Activated CD8-positive, alpha-beta memory T cell treated with anti-CD3 and anti-CD28 coated beads for 36 hours (primary cell): ENCODE measurements around the gene SETBP1. TPM values are rescaled to one million over a fixed set of nuclear protein-coding genes. Genes with fewer than 3 reads are reported as not detected.

Experiments used
- CTCF ChIA-PET: fragments of 350-600 bp; sonication (Branson Sonifier 250); formaldehyde crosslinking; loops from one replicate; lab custom pipeline; 2021; ENCODE audit warnings: antibody characterized with exemption; lab: Charles Lee
- POLR2A ChIA-PET: fragments of 350-600 bp; sonication (Branson Sonifier 250); formaldehyde crosslinking; loops from one replicate; lab custom pipeline; 2021; ENCODE audit warnings: antibody characterized with exemption; lab: Charles Lee
- total RNA-seq, 2 experiments: library from RNA; stranded (reverse); gene quantifications; one replicate each; pipeline ENCODE4 v1.2.3, GENCODE V29; 2021

The SETBP1 gene
- total RNA-seq, 2 experiments from 2014 or later = 17.3 to 18.4 TPM

DNA sequence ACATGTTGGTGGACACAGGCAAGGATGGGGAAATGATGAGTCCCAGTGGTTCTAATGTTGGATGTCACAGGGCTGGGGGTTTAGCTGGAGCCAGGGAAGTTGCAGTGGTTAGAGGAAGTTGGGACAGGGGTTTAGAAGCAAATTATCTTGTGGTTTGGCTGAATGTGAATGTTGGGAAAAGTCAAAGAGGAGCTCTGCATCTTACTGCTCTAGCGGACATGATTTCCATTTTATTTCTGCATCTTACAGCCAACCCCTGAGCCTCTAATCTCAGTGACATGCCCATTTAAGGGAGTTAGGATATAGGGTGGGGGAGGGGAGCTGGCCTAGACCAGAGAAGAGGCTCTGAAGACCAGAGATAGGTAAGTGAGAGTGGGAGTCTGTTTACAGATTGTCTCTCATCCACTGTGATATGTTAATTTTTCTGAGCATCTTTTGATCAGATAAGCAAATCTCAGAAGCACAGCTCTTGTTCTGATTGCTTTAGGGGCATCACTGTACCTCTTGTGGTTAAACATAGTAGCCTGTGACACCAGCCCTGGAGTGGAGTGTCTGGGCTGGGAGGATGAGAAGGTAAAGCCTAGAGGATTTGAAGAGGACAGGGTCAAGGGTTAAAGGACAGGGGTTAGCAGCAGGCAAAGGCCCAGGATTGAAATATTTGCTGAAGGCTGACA lies 43.6 kb downstream of the SETBP1 start:
- CTCF ChIA-PET = no interaction called here
- POLR2A ChIA-PET = interaction anchor here (1.1 to 3.0 kb wide), 3 partner anchors 17 to 168 kb away, joined by 4 to 9 read pairs (median 6); no protein-coding TSS in a partner anchor

DNA sequence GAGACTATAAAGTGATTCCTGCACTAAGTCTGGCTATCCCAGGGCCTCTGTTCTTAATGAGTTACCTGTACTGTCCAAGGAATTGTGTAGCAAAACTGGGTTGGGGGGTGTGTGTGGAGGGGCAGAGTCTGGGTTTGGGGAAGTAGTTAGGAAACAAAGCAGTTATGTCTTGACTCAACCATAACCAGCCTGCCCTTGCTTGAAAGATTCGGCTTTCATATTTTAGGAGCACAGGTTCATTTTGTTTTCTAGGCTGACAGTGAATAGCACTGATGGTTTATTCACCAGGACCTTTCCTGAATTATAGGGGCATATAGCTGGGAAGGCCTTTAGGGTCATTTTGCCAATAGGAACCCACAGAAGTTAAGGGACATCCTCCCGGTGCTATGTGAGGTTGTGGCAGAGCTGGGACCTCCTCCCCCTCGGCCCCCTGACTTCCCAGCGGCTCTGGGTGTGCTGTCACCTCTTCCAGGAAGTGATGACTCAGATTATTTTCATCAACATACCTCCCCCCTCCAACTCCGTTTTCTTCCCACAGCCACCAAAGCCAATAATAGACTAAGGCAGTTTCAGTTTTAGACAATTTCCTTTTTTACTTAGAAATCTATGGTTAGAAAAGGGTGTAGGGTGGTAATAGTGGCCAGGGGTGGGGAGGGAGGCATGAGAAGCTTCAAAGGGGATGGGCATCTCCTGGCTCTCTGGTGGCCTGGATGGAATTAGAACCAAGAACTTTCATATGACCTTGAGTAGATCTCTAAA lies 44.8 kb downstream of the SETBP1 start:
- POLR2A ChIA-PET = interaction anchor here (1.1 to 3.0 kb wide), 6 partner anchors 9 to 167 kb away, joined by 5 to 9 read pairs (median 8); partner anchors contain the start of gene SETBP1
- CTCF ChIA-PET = interaction anchor here (0.7 to 1.3 kb wide), 6 partner anchors 9 to 167 kb away, joined by 3 to 5 read pairs (median 4); partner anchors contain the start of gene SETBP1

DNA sequence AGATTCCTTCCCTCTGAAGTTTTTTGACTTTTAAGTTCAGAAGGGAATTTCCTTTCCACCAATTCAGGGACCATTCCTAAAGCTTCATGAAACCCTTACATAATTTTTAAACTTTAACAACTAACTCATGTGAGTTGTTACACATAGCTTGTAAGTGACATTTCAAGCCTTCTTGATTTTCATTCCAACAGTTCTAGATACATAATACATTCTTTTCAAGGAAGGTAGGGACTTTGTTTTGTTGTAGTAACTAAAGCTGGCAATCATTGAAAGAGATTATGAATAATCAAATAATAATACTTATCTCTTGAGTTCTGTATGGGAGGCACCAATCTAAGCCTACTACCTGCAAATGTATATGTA lies 45.4 kb downstream of the SETBP1 start:
- POLR2A ChIA-PET = interaction anchor here (1.1 to 3.0 kb wide), 6 partner anchors 9 to 166 kb away, joined by 5 to 9 read pairs (median 8); partner anchors contain the start of gene SETBP1
- CTCF ChIA-PET = interaction anchor here (0.7 to 1.3 kb wide), 5 partner anchors 9 to 167 kb away, joined by 3 to 5 read pairs (median 4); partner anchors contain the start of gene SETBP1

DNA sequence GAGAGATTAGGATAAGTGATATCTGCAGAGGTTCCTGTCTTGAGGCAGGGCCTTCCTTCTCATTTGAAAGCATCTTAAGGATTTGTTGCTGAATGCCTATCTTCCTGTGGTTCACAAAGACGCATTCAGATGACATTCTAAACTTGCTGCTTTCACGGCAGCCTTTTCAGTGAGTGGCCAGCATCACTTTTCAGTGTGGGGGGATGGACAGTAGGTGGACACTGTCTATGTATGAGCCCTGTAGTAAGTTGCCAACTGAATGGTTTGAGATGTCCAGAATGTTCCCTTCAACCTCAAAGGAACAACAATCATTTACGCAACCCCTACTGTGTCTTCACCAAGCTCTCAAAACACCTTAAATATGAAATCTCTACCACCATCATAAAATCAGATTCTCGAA lies 46.6 kb downstream of the SETBP1 start:
- ChIA-PET CTCF (no interaction called here), POLR2A (interaction anchor here (1.8 kb wide), 1 partner anchor 160 kb away, joined by 5 read pairs; no protein-coding TSS in a partner anchor)

DNA sequence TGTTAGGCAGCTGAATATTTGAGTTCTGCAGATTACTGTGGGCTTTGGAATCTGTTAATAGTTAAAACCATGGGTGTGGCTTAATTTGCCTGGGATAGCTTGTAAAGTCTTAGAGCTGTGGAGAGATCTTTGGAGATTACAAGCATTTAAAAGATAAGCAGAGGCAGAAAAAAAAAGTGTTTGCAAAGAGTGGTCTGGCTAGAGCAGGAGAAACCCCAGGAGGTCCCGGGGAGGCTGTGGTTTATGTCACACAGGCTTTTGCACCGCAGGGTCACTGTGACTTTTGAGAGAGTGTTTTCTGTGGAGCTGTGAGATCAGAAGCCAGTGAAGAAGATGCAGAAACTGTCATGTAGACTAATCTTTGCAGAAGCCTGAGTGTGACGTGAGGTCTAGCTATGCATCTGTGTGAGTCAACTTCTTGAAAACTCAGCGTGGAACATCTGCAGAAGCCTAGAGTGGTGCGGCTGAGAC lies 49.0 kb downstream of the SETBP1 start:
- POLR2A ChIA-PET = interaction anchor here (0.5 to 1.8 kb wide), 7 partner anchors 28 to 187 kb away, joined by 3 to 6 read pairs (median 4); partner anchors contain the start of gene SETBP1
- CTCF ChIA-PET = interaction anchor here (1.4 to 2.0 kb wide), 2 partner anchors 49 to 52 kb away, joined by 3 to 6 read pairs; no protein-coding TSS in a partner anchor

DNA sequence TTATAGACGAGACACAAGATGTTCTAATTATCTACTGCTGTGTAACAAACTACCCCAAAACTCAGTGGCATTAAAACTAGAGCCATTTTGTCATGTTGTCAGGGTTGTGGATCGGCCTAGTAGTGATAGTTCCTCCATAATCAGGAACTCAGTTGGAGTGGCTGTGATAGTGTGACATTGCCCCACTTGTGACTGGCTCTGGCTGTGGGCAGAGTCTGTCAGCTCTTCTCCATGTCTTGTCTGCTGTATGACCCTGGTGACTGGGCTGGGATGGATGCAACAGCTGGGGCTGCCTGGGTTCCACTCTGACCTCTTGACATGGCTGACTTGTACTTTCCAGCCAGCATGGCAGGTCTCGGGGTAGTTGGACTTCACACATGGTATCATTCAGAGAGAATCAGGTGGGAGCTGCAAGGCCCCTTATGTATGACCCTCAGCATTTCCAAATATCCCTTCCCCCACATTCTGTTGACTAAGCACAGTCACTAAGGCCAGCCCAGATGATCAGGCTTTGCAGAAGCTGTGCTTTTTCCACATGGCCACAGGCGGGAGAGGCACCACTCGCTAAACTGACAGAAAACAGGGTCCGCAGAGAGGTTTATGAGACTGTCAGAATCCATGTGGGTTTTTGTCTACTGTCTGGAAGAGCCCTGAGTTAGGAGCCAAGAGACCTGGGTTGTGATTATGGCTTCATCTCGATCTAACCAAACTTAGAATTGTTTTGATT lies 50.3 kb downstream of the SETBP1 start:
- ChIA-PET CTCF (interaction anchor here (2.0 kb wide), 1 partner anchor 53 kb away, joined by 6 read pairs; no protein-coding TSS in a partner anchor), POLR2A (no interaction called here)

DNA sequence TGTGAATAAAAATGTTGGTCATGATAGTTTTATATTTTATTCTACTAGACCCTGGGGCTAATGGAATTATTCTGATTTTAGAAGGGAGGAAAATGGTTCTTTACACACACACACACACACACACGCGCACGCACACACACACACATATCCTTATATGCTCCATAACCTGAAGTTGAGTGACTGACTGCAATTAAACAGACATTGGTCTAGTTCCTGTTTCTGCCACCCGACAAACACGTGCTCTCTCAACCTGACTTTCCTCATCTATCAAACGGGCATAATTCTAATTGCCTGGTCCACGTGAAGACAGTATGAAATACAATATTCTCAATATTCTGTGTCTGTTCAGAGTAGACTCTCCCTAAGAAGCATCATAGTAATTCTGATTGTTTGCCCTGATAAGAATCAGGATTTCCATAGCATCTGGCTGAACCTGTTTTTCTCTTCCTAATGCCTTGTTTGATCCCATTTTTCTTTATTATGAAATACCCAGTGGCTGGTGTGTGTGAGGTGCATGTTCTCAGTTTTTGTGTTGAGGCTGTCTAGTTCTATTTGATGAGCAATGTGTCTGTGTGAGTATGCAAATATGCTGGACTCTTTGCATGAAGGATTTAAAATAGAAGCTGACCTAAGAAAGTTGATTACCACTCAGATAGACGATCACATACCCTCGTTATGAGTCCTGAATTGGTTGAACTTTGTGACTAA lies 51.0 kb downstream of the SETBP1 start:
- POLR2A ChIA-PET = no interaction called here
- CTCF ChIA-PET = interaction anchor here (1.9 kb wide), 1 partner anchor 53 kb away, joined by 4 read pairs; no protein-coding TSS in a partner anchor

DNA sequence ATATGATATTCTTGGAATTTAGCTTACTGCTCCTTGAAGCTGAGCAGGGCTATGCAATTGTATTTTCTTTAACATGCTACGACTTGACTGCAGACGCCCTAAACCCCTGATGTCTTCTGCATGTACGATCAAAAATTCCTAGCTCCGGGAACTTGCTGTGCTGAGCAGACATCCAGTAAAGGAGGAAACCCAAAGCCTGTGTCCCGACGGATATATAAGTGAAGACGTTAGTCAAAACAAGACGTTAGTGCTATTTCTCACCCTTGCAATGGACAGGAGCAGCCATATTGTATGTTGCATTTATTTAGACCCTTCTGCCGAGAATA lies 51.5 kb downstream of the SETBP1 start:
- ChIA-PET POLR2A (interaction anchor here (1.0 kb wide), 1 partner anchor 53 kb away, joined by 4 read pairs; no protein-coding TSS in a partner anchor), CTCF (interaction anchor here (1.9 kb wide), 1 partner anchor 54 kb away, joined by 4 read pairs; no protein-coding TSS in a partner anchor)

DNA sequence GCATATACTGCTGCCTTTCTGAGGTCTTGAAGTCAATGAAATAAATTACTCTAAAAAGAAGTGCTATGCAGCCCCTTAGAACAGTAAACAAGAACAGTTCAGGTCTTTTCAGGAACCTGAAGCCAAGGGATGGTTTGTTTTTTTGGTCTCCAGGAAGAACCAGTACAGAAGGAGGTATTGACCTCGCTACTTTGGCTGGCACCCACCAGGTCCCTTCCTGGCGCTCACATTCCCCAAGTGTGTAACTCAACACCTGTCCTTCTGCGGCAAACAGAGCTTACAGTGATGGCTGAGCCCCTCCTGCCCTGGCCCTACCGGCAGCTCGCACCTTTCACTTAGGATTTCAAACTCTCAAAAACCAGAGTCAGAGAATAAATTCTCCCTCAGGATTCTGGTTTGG lies 51.9 kb downstream of the SETBP1 start:
- ChIA-PET CTCF (interaction anchor here (1.9 kb wide), 1 partner anchor 54 kb away, joined by 4 read pairs; no protein-coding TSS in a partner anchor), POLR2A (interaction anchor here (0.6 to 1.0 kb wide), 2 partner anchors 54 to 150 kb away, joined by 3 to 4 read pairs; no protein-coding TSS in a partner anchor)

DNA sequence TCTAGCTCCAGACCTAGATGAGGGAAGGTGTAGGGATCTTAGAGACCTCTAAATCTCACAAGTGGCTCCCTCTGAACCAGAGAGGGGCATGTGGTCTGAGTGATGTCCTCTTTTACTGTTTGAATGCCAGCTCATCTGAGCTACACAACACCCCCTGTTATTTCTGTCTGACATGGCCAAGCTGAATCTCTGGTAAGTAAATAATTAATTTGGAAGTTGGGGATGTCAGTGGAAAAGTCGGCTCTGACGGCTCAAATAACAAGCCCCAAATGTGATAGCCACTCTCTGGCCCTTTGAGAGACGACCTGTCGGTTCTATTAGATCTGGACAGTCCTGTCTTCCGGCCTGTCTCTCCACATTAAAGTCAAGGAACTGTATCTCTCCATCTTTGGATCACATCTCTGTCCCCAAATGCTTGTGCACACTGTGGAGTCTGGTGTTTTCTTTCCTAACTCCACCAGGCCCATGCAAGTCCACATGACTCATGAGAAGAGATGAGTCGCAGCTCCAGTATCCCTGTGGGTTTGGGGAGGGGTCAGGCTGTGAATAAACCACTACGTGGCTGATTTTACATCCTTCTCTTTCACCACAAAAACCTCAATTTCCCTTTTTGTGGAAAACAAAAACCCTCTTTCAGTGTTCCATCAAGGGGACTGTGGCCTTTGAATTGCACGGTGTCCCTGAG lies 52.5 kb downstream of the SETBP1 start:
- POLR2A ChIA-PET = interaction anchor here (0.6 to 1.0 kb wide), 3 partner anchors 26 to 151 kb away, joined by 3 to 4 read pairs (median 3); no protein-coding TSS in a partner anchor
- CTCF ChIA-PET = interaction anchor here (1.9 kb wide), 1 partner anchor 55 kb away, joined by 4 read pairs; no protein-coding TSS in a partner anchor

DNA sequence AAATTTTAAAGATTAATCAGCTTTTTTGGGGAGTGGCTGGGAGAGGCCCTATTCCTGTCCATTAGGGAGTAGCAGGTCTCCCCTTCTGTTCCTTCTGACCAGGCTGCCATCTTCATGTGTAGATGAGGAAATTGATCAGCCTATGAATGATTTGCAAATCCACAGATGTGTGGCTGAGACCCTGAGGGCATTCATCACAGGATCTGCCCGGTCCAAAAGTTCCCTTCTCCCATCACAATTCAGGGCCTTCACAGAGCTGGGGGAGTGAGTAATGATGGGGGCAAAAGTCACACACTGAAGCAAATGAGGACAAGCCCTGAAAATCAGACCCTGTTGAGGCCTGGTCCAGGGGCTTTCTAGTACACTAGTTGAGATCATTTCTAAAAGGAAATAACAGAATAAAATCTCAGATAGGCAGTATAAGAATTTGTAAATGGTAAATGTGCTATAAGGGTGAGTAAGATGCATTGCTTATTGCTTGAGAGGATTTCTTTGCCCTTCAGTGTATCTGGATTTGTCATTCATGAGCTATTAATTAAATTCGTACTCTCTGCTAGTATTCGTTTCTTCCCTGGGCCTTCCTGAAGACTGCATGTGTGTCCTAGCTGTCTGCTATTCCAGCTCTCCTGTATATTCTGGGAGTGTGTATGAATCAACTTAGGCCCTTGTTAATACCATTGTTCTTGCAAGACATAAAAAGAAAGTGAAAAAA lies 53.2 kb downstream of the SETBP1 start:
- POLR2A ChIA-PET = interaction anchor here (0.9 kb wide), 1 partner anchor 26 kb away, joined by 3 read pairs; no protein-coding TSS in a partner anchor

DNA sequence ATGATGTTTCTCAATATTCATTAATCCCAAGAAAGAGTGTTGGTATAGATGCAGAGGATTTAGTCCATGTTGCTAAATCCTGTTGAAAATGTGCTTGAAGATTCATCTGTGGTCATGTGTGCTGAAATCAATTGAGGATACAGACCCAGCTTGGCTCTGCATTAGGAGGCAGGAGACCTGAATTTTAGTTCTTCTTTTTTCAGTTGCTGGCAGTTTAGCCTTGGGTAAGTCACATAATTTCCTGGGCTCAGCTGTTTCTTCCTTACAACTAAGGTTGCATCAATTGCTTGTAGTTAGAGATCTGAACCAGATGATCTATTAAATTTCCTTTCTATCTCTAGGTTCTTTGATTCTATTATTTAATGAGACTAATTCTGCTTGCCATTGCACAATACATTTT lies 54.4 kb downstream of the SETBP1 start:
- CTCF ChIA-PET = no interaction called here

More for the DNA sequence above, 53.2 kb downstream of the SETBP1 start:
- CTCF ChIA-PET = no interaction called here

DNA sequence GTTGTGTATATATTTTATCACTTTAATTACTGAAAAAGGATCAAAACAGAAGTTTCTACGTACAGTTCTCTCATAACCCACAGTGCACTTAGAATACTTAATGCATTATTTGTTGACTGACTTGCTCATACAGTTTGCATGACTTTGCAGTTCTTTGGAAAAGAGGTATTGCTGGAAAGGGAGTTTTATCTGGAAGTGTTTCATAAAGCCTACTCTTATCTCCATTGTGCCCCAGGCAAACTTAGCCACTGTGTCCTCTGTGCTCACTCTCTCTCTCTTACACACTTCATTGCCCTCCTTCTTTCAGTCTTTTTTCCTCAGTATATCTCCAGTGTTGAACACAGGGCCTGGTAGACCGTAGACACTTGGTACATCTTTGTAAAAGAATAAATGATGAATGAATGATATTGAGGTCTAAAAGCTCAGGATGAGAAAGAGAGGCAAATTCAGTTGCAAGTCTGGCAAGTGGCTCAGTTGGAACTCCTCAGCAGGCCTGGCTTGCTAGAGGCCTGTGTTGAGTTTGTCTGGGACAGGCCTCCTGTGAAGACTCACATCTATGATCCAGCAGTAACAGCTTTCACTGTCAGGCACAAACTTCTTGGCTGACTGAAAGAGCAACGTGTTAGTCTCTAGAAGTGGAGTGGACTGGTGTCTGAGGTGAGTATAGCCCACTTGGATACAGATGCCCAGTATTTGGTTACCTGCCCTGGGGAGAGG lies 56.1 kb downstream of the SETBP1 start:
- ChIA-PET POLR2A (no interaction called here), CTCF (no interaction called here)

More for the DNA sequence above, 54.4 kb downstream of the SETBP1 start:
- POLR2A ChIA-PET = no interaction called here

DNA sequence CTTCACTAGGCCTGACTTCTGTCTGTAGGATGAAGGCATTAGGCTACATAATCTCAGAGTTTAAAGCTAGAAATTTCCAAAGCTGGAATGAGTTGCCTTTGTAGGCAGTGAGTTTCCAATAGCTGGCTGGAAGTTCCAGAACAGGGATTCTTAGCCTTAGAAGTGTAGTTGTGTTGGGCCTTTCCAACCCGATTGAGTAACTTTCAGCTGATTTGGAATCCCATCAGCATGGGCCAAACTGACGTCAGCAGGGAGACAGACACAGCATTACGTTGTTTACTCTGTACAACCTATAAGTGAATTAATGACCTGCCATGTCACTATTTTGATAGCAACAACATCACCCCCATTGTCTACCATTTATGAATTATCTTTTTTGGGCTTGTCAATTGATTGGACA lies 56.9 kb downstream of the SETBP1 start:
- POLR2A ChIA-PET = no interaction called here
- CTCF ChIA-PET = no interaction called here

DNA sequence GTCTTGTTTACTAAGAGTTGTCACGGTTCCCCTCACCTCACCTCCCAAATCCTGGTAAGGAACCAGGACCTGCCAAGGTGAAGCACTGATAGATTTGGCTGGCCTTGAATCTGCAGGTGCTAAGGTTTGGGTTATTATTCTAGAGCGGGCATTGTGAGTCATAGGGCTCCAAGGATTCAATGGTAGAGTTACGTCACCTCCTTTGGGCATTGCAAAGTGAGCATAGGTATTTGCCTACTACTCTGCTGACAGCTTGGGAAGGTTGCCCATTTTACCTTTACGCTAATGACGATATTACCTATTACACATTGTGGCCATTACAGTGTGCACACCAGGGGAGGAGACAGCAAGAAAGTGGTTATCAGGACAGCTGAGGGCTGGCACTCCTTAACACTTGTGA lies 59.3 kb downstream of the SETBP1 start:
- ChIA-PET POLR2A (no interaction called here), CTCF (no interaction called here)

DNA sequence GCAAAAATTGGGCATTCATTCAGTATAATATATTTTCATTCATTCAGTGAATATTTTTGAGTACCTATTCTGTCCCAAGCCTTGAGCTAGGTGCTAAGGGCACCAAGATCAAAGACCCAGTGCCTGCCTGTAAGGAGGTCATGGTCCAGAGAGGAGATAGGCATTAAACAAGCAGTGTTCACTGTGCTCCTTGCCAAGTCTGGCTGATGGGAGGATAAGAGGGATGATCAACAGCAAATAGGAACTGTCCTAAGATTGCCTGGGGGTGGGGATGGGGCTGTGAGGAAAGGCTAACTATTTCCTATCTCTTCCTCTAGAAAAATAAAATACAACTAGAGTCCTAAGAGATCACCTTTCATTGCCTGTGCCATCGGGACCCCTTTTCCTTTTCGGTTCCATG lies 60.4 kb downstream of the SETBP1 start:
- POLR2A ChIA-PET = no interaction called here
- CTCF ChIA-PET = no interaction called here
